GM13976 (cell line): ENCODE data around the gene COL13A1.

Experiments used
- DNase-seq: peaks from one replicate; pipeline ENCODE4 v3.0.0; 2012; ENCODE audit warnings: low spot score
- in situ Hi-C: fragments of 300-500 bp; cut with MboI; formaldehyde crosslinking; loops from one replicate; pipeline ENCODE4 v1.12.0; 2022; ENCODE audit warnings: low sequenced_read_pairs, mixed read lengths, inconsistent platforms; ENCODE audit not compliant: unreplicated experiment
- TF ChIP-seq, protein P1 (sequence below): IDR thresholded peaks from 2 replicates; pipeline ENCODE4 v1.5.1; 2012; ENCODE audit warnings: borderline replicate concordance, mild to moderate bottlenecking; ENCODE audit not compliant: insufficient read depth; ENCODE audit errors: extremely low read depth, missing control alignments, control extremely low read depth

Gene COL13A1

DNA sequence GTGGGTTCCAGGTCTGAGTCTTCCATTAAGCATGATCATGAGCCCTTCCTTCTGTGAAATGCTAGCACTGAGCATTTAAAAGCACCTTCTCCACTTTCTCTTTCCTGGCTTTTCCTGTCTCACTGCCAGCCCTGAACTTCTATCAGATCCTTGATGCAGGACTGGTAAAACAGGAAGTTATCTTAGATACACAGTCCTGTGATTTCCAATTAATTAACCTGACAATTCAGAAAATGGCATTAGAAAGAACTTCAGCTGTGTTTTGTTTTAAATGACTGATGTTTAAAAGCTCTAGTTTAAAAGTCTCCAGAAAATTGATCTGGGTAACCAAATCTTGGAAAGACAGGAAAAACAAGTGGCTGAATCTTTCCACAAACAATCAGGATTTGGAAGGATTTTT lies 172.0 kb downstream of the COL13A1 start:
- in situ Hi-C loops: no loop called here
- TF ChIP-seq, protein P1, sequence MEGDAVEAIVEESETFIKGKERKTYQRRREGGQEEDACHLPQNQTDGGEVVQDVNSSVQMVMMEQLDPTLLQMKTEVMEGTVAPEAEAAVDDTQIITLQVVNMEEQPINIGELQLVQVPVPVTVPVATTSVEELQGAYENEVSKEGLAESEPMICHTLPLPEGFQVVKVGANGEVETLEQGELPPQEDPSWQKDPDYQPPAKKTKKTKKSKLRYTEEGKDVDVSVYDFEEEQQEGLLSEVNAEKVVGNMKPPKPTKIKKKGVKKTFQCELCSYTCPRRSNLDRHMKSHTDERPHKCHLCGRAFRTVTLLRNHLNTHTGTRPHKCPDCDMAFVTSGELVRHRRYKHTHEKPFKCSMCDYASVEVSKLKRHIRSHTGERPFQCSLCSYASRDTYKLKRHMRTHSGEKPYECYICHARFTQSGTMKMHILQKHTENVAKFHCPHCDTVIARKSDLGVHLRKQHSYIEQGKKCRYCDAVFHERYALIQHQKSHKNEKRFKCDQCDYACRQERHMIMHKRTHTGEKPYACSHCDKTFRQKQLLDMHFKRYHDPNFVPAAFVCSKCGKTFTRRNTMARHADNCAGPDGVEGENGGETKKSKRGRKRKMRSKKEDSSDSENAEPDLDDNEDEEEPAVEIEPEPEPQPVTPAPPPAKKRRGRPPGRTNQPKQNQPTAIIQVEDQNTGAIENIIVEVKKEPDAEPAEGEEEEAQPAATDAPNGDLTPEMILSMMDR: no peak
- no peak for DNase-seq

DNA sequence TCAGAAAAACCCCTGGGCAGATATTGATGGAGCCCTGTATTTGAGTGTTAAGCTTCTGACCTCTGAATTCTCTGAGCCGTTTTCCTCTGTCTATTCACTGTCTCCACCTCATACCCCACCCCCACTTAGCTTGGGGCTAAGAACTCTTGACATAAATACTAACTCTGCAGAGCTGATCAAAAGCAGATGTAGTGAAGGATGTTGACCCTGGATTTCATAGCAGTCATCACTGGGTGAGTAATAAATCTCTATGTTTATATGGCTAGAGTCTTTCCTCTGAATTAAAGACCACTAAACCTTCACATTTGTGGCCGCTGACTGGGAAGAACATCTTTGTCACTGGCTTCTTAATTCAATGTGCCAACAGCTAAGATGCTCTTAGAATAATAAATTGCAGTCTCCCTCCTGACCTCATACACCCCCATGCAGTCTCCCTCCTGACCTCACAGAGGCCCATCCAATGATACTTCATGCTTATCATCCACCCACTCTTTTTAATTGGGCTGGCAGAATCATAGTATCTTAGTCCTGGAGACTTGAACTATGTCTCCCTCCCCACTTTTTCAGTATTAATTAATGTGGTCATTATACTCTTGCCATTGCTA lies 172.9 kb downstream of the COL13A1 start:
- DNase-seq: no peak
- TF ChIP-seq, protein P1: no peak
- in situ Hi-C loops: no loop called here

DNA sequence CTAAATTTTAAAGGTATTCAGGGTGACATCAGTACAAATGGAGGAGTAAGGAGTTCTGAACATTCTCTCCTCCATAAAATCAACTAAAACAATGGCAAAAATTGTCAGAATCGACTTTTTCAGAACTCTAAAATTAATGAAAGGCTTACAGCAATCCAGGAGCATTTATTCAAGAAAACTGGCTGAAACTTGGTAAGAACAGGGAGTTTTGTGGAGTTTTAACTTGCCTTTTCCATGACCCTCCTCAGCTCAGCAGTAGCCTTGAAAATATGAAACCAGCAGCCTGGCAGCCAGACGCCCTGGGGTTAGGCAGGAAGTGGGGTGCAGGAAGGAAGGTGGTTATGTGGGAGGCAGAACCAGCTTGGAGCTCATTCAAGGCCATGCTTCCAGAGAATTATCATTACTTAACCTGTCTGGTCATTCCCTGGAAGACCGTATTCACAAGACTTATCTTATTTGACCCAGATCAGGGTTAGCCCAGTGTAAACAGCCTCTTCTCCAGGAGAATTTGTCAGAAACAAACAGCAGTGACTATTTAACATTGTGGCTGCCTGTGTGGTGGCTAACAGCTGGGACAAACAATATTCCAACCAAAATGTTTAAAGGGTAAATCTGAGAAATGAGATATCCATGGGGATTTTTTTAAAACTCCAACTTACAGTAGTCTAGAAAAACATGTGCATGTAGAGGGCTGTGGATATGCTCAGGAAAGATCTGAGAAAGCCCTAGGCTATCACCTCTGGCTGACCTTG lies 175.3 kb downstream of the COL13A1 start:
- DNase-seq: no peak
- TF ChIP-seq, protein P1: no peak
- in situ Hi-C loops: no loop called here

DNA sequence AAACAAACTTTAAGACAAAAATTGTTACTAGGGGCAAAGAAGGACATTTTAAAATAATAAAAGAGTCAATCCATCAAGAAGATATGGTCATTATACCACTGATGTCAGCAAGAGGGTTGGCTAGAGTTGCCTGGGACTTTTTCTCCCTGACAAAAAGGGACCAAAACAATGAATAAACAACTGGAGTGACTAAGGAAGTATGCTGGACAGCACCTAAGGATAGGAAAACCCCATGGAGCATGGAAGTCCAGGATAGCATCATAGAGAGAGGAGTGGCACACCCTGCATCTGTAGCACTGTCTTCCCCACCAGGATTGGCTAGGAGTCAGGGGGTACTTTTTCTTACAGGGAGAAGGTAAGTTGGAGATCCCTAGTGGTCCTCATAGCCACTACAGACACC lies 177.5 kb downstream of the COL13A1 start:
- DNase-seq: no peak
- in situ Hi-C loops: no loop called here
- TF ChIP-seq, protein P1: no peak

GRCh38 chr10:69980672-69981071 lies 179.0 kb downstream of the COL13A1 start:
- TF ChIP-seq, protein P1: no peak
- in situ Hi-C loops: no loop called here
- no peak for DNase-seq

DNA sequence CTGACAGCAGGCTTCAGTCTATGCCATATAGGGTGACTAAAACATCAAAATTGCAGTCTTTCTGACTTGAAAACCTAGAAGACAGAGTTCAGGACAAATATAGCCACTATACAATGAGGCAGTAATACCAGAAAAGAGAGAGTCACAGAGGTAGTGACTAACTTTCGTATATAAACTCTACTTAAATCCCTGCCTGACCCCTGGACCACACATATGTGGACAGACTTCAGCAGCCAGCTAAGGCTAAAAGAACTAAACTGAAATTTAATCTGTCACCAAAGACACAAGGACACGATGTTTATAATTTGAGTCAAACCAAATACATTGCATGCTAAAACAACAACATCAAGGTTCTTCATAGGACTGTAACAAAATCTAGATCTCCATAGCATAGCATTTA lies 186.4 kb downstream of the COL13A1 start:
- in situ Hi-C loops: no loop called here
- TF ChIP-seq, protein P1: no peak

More for the DNA sequence above, 186.4 kb downstream of the COL13A1 start:
- no peak for DNase-seq
